ENCODE data around the gene NSL1.

DNA sequence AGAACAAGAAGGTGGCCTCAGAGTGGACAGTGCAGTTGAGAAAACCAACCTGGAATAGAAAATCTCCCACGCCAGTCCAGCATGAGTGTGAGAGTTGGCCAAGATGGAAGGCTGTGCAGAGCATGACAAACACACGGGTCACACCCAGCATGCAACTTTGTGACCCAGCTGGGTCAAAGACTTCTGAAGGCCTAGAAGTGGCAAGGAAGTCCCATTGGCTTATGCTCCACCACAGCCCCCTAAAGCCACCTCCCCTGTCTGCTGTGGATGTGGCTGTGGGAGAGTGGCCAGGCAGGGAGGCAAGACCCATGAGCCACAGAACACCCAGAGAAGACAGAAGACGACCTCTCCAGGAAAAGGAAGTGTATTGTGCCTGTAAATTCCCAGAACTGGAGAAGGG is 105.5 kb downstream of the NSL1 start:
- TF ChIP-seq, protein P1, sequence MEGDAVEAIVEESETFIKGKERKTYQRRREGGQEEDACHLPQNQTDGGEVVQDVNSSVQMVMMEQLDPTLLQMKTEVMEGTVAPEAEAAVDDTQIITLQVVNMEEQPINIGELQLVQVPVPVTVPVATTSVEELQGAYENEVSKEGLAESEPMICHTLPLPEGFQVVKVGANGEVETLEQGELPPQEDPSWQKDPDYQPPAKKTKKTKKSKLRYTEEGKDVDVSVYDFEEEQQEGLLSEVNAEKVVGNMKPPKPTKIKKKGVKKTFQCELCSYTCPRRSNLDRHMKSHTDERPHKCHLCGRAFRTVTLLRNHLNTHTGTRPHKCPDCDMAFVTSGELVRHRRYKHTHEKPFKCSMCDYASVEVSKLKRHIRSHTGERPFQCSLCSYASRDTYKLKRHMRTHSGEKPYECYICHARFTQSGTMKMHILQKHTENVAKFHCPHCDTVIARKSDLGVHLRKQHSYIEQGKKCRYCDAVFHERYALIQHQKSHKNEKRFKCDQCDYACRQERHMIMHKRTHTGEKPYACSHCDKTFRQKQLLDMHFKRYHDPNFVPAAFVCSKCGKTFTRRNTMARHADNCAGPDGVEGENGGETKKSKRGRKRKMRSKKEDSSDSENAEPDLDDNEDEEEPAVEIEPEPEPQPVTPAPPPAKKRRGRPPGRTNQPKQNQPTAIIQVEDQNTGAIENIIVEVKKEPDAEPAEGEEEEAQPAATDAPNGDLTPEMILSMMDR (optimal IDR thresholded peaks at IDR 0.05 in 1 of 3, IDR thresholded peaks at IDR 0.05 in 1 of 3, conservative IDR thresholded peaks at IDR 0.05 in 1 of 3; ENCODE audit: extremely low read depth in 1 of 3, insufficient read depth in 2 of 3, low read length in 3 of 3) = no peak
- no peak for TF ChIP-seq EZH2 (IDR thresholded peaks at IDR 0.05; ENCODE audit: low read length)

Data from keratinocyte (primary cell).